Measurements from ENCODE around the gene SPNS1.

DNA sequence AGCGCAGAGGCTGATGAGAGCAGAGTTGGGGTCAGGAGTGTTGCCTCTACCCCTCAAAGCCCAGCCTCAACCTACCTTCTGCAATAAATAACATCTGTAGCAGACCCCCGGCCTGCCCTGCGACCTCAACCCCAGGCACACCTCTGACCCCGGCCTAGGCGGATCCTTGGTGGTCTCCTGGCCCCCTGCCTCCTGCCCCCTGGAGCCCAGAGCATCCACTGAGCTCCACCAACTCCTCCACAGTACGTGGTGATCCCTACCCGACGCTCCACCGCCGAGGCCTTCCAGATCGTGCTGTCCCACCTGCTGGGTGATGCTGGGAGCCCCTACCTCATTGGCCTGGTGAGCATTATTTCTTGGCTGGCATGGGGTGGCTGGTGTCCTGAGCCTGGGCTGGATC lies 8.4 kb downstream of the SPNS1 start:
- TF ChIP-seq CTCF (IDR thresholded peaks at IDR 0.05): no peak
- TF ChIP-seq POLR2AphosphoS5 (IDR thresholded peaks at IDR 0.05): no peak
